Limb (tissue), 2 donors: Measurements from ENCODE around the gene PYGB.
"Not testable (repeated sequence)": the region's sequence is repeated elsewhere in the genome, so short reads cannot be mapped to it uniquely, and the experiment has no call there.

Source experiments
- DNase-seq, 2 donors: peaks; one replicate each; pipeline ENCODE4 v3.0.0-alpha.2; 2016; ENCODE audit errors: extremely low spot score in 2 of 2

Gene PYGB

GRCh38 chr20:25247518-25247955 is 348 bp upstream of the PYGB start:
- no peak for DNase-seq

- no peak for DNase-seq
Measured at GRCh38 chr20:25248786-25249172, 894 bp downstream of the PYGB start.

- no peak for DNase-seq
Measured at GRCh38 chr20:25249198-25249931, 1.5 kb downstream of the PYGB start.

- DNase-seq: no peak
Measured at GRCh38 chr20:25250508-25250907, 2.6 kb downstream of the PYGB start.

- DNase-seq: no peak
Measured at GRCh38 chr20:25251019-25251418, 3.1 kb downstream of the PYGB start.

GRCh38 chr20:25251558-25251957 is 3.7 kb downstream of the PYGB start:
- no peak for DNase-seq

- no peak for DNase-seq
Measured at GRCh38 chr20:25252230-25252651, 4.4 kb downstream of the PYGB start.

DNA sequence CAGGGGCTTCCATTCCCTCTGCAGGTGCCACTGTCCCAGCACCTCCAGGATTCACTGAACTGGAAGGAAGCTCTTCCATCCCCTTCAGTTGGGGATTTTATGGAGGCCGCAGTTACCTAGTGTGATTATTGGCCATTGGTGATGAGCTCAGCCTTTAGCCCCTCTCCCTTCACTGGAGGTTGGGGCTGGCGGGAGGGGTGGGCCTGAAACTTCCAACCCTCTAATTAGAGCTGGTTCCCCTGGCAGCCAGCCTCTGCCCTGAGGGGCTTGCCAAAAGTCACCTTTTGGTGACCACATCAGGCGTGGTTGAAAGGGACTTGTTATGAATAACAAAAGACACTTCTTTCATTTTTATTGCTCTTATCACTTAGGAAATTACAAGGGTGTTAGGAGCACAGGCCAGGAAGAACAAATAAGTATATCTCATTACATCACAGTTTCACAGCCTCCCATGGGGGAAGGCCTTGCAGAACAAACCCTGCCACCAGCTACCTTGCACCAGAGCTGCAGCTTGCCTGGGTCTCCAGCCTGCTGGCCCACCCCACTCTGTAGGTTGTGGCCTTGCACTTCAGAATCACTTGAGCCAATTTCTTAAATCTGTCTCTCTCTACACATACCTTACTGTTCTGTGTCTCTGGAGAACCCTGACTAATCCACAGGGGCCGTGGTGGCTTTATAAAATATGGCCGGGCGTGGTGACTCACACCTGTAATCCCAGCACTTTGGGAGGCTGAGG is 5.0 kb downstream of the PYGB start:
- DNase-seq: no peak

GRCh38 chr20:25253606-25254275 is 5.9 kb downstream of the PYGB start:
- DNase-seq: no peak

GRCh38 chr20:25254571-25254970 is 6.7 kb downstream of the PYGB start:
- no peak for DNase-seq

GRCh38 chr20:25254986-25255680 is 7.2 kb downstream of the PYGB start:
- DNase-seq: no peak

DNA sequence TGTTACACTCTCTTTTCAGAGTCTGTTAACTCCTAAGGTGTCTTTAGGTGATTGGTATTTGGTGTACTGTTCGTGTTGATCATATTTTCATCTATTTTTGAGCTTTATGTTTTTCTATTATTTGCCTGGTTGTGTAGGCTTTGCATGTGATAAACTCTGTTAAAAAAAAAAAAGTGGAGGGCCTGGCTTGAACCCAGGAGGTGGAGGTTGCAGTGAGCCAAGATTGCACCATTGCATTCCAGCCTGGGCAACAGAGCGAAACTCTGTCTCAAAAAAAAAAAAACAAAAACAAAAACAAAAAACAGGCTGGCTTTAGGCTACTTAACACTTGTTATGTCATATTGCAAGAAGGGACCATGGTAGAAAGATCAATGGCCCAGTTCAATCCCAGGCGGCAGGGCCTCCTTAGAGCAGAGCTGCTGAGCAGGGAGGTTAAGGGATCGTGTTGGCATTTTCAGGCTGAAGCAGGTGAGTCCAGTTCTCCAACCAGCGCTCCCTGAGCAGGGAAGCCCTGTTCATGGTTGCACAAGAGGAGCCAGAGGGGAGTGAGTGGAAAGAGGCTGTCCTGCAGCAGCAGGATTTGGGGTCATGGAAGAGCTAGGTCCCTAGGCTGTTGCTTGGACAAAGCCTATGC is 8.5 kb downstream of the PYGB start:
- no peak for DNase-seq

- DNase-seq: no peak
Measured at GRCh38 chr20:25257130-25257529, 9.2 kb downstream of the PYGB start.

GRCh38 chr20:25257756-25258475 is 10.0 kb downstream of the PYGB start:
- no peak for DNase-seq

DNA sequence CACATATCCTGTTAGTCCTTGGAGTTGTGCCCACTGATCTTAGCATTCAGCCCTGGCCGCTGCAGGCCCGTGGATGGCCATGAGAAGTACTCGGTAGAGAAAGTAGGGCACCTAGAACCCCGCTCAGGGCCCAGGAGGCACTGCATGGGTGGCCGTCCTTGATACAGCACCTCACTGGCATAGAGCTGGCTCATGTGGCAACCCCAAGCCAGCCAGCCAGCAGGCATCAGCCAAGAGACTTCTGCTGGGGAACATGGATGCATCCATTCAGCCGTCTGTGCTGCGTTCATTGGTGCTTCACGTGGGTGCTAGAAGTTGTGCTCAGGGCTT is 10.6 kb downstream of the PYGB start:
- DNase-seq: no peak

- no peak for DNase-seq
Measured at GRCh38 chr20:25258828-25259227, 10.9 kb downstream of the PYGB start.

- DNase-seq: no peak
Measured at GRCh38 chr20:25259358-25259757, 11.5 kb downstream of the PYGB start.

GRCh38 chr20:25259788-25260254 is 11.9 kb downstream of the PYGB start:
- DNase-seq: no peak

GRCh38 chr20:25260770-25261437 is 13.0 kb downstream of the PYGB start:
- DNase-seq: not testable (repeated sequence)
